HepG2 (cell line): ENCODE data around the gene SWSAP1. TPM values are rescaled to one million over a fixed set of nuclear protein-coding genes. Genes with fewer than 3 reads are reported as not detected.

Source experiments
- AGO1 ChIP-seq: fragments of 200-400 bp; formaldehyde crosslinking; IDR thresholded peaks from 2 replicates; pipeline ENCODE4 v1.6.1; 2017; ENCODE audit warnings: mild to moderate bottlenecking, low read depth, low read length, moderate library complexity; ENCODE audit not compliant: poor library complexity, severe bottlenecking
- GMEB1 ChIP-seq: sonication (generic); formaldehyde crosslinking; IDR thresholded peaks from 2 replicates; pipeline ENCODE4 v1.5.1; 2020; ENCODE audit warnings: missing genetic modification reagents, mild to moderate bottlenecking, borderline replicate concordance
- HOXA3 ChIP-seq: sonication (generic); formaldehyde crosslinking; IDR thresholded peaks from 2 replicates; pipeline ENCODE4 v1.5.0; 2020; ENCODE audit warnings: missing genetic modification reagents
- HOXA7 ChIP-seq: sonication (generic); formaldehyde crosslinking; IDR thresholded peaks from 2 replicates; pipeline ENCODE4 v1.8.1; 2022; ENCODE audit warnings: mild to moderate bottlenecking, missing genetic modification reagents, moderate library complexity
- KLF11 ChIP-seq: IDR thresholded peaks from 2 replicates; pipeline ENCODE4 v1.6.1; 2016; ENCODE audit warnings: missing compliant biosample characterization
- LCORL ChIP-seq, 2 experiments: fragments of 450-650 bp in 1 of 2; sonication (generic) in 1 of 2; formaldehyde crosslinking in 1 of 2; IDR thresholded peaks; 2 replicates each; pipeline versions ENCODE4 v1.5.0 to v1.6.1; 2017 to 2020; ENCODE audit warnings: antibody characterized with exemption in 1 of 2, missing genetic modification reagents in 1 of 2
- RBFOX2 ChIP-seq: fragments of 200-400 bp; formaldehyde crosslinking; IDR thresholded peaks from 2 replicates; pipeline ENCODE4 v1.6.1; 2017; ENCODE audit warnings: low read depth, mild to moderate bottlenecking, low read length
- ZBED4 ChIP-seq: sonication (generic); formaldehyde crosslinking; IDR thresholded peaks from 2 replicates; pipeline ENCODE4 v1.4.0; 2020; ENCODE audit warnings: missing genetic modification reagents, borderline replicate concordance
- ZBTB10 ChIP-seq: sonication (generic); formaldehyde crosslinking; IDR thresholded peaks from 2 replicates; pipeline ENCODE4 v1.4.0; 2020; ENCODE audit warnings: missing genetic modification reagents, borderline replicate concordance
- ZHX2 ChIP-seq, 2 experiments: sonication (generic) in 1 of 2; formaldehyde crosslinking in 1 of 2; IDR thresholded peaks; 2 replicates each; pipeline versions ENCODE4 v1.6.1 to v1.9.0; 2014 to 2022; ENCODE audit warnings: antibody characterized with exemption in 1 of 2, borderline replicate concordance in 1 of 2, inconsistent platforms in 1 of 2, low read depth in 1 of 2, missing genetic modification reagents in 1 of 2
- ZNF282 ChIP-seq: fragments of 450-650 bp; IDR thresholded peaks from 2 replicates; pipeline ENCODE4 v1.6.1; 2018; ENCODE audit not compliant: partially characterized antibody
- ZNF570 ChIP-seq: sonication (generic); formaldehyde crosslinking; IDR thresholded peaks from 2 replicates; pipeline ENCODE4 v1.4.0; 2020; ENCODE audit warnings: mild to moderate bottlenecking, missing genetic modification reagents, borderline replicate concordance
- polyA plus RNA-seq, 8 experiments: library from polyadenylated mRNA; depleted of rRNA in 3 of 8; stranded (reverse) in 7 of 8; unstranded in 1 of 8; fragments of >200 nt; fragmentation: Illumina TruSeq in 4 of 8; extraction: Trizol in 4 of 8; gene quantifications; 2 replicates each; pipeline versions ENCODE4 v1.2.1 to v1.2.3, GENCODE V29; 2011 to 2016; ENCODE audit warnings: low read depth in 4 of 8, missing spikeins in 1 of 8, mixed read lengths in 1 of 8; ENCODE audit not compliant: insufficient read depth in 1 of 8
- total RNA-seq, 5 experiments: library from RNA; depleted of rRNA; stranded (reverse); fragments of >200 nt; fragmentation: Illumina TruSeq; extraction: Trizol; gene quantifications; 2 replicates each; pipeline ENCODE4 v1.2.3, GENCODE V29; 2016; ENCODE audit warnings: low read depth in 1 of 5

The SWSAP1 gene
- total and polyA plus RNA-seq, 2 of the 13 experiments (the other 11 are each of a cell fraction or from before 2014, with no cell fraction given) = 2.7 to 3.3 TPM

GRCh38 chr19:11361037-11361770 is 13.3 kb upstream of the SWSAP1 start (continued):
- TF ChIP-seq GMEB1 (CRISPR knock-in tag) (no peak), ZNF282 (no peak), HOXA3 (no peak), ZBTB10 (CRISPR knock-in tag) (no peak), AGO1 (peak; percentile 30), LCORL (IDR thresholded peaks at IDR 0.05) (no peak), LCORL (CRISPR knock-in tag; IDR thresholded peaks at IDR 0.05) (no peak), ZHX2 (IDR thresholded peaks at IDR 0.05; ENCODE audit: low read depth) (no peak), ZHX2 (CRISPR knock-in tag; IDR thresholded peaks at IDR 0.05; ENCODE audit: borderline replicate concordance) (no peak), KLF11 (CRISPR knock-in tag) (no peak), ZBED4 (CRISPR knock-in tag) (no peak), ZNF570 (no peak), HOXA7 (CRISPR knock-in tag) (no peak), RBFOX2 (0 out of 2 replicates have a peak, but pooled peaks have one; percentile 46)
